ENCODE data around the gene NDFIP1.

DNA sequence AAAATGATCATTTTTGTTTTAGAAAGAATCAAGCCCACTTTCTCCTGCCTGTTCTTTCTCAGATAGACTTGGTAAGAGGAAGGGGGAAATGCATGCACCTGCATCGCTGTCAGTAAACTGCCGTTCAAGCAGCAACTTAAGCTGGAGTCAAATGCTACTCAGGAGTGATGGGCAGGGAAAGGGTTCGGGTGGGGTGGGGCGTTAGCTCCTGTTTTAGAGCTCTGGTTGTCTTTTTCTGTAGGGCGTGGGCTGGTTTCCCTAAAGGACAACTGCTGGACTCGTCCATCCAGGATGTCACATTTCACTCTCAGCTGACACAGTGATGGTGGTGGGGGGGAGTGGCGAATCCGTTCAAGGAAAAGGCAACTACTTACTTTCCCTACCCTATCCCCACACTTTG, 75.0 kb downstream of the NDFIP1 start:
- no peak for TF ChIP-seq CTCF (IDR thresholded peaks at IDR 0.05)
- no peak for TF ChIP-seq POLR2A (IDR thresholded peaks at IDR 0.05)
